ENCODE measurements around the gene NHLRC1. TPM values are rescaled to one million over a fixed set of nuclear protein-coding genes. Genes with fewer than 3 reads are reported as not detected.
"Not testable (repeated sequence)": the region's sequence is repeated elsewhere in the genome, so short reads cannot be mapped to it uniquely, and the experiment has no call there.

The NHLRC1 gene
- total RNA-seq, 1 donor from 2014 or later, result 0.23 TPM

DNA sequence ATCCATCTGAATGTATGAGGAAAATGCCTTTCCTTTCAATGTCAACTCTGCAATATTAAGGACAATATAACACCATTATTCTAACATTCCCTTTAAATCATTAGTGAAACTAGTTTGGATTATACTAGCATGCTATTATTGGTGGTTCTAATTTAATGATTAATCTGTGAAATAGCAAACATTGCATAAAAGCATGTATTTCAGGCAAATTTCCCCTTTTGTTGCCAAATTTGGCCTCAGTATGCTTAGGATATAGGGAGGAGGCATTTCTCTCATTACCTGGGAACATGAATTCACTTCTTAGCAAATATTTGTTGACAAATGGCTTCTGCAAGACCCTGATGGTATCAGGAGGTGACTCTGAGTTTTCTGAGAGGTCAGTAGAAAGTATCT, 30.8 kb upstream of the NHLRC1 start:
- H3K9me3 Mint-ChIP-seq, result no peaks in the 10 kb centered on the region
- peaks cover 6% of the 10 kb centered on the region for H3K36me3 Mint-ChIP-seq (ENCODE audit: low read depth)
- no peak for DNase-seq (ENCODE audit: low spot score)
- peaks cover 24% of the 10 kb centered on the region for H3K4me1 Mint-ChIP-seq (ENCODE audit: low read depth)
- intact Hi-C loops (cut with micrococcal nuclease), result no loop called here
- H3K4me3 Mint-ChIP-seq, result no peak overlapping the region
- no peak overlapping the region for H3K27ac Mint-ChIP-seq
- H3K27me3 Mint-ChIP-seq (ENCODE audit: insufficient read depth), result peaks cover 9% of the 10 kb centered on the region

DNA sequence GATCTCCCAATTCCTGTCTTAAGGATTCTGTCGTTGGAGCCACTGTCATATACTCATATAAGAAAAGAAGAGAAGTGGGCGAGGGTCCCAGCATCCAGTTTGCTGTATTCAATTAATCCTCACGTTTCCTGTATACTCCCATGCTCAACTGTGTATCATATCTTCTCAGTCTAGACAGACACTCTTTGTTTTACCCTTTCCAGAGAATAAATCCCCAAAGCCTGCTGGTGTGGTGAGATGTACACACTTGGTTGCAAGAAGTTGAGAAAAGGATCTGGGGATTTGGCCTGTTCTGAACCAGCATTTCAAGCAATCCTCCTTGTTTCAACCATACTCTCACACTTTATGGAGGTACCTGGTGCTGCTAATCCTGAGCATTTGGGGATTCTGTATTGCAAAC, 29.3 kb upstream of the NHLRC1 start:
- DNase-seq (ENCODE audit: low spot score), result no peak
- peaks cover 24% of the 10 kb centered on the region for H3K4me1 Mint-ChIP-seq (ENCODE audit: low read depth)
- H3K27me3 Mint-ChIP-seq (ENCODE audit: insufficient read depth), result peaks cover 9% of the 10 kb centered on the region
- H3K4me3 Mint-ChIP-seq, result no peak overlapping the region
- no peaks in the 10 kb centered on the region for H3K9me3 Mint-ChIP-seq
- H3K27ac Mint-ChIP-seq, result no peak overlapping the region
- H3K36me3 Mint-ChIP-seq (ENCODE audit: low read depth), result peaks cover 4% of the 10 kb centered on the region
- intact Hi-C loops (cut with micrococcal nuclease), result no loop called here

DNA sequence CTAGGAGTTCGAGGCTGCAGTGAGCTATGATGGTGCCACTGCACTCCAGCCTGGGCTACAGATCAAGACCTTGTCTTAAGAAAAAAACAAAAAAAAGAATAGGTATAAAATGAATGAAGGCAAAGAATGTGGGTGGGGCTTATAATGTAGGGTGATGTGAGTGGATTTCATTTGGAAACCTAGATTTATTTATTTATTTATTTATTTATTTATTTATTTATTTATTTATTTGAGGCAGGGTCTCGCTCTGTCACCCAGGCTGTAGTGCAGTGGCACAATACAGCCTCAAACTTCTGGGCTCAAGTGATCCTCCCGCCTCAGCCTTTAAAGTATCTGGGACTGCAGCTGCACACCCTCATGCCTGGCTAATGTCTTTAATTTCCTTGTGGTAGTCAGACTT, 28.9 kb upstream of the NHLRC1 start:
- H3K9me3 Mint-ChIP-seq; H3K4me3 Mint-ChIP-seq; DNase-seq (ENCODE audit: low spot score); intact Hi-C loops (cut with micrococcal nuclease); H3K27ac Mint-ChIP-seq; H3K27me3 Mint-ChIP-seq (ENCODE audit: insufficient read depth); H3K36me3 Mint-ChIP-seq (ENCODE audit: low read depth): not testable (repeated sequence)
- H3K4me1 Mint-ChIP-seq (ENCODE audit: low read depth), result peaks cover 23% of the 10 kb centered on the region

DNA sequence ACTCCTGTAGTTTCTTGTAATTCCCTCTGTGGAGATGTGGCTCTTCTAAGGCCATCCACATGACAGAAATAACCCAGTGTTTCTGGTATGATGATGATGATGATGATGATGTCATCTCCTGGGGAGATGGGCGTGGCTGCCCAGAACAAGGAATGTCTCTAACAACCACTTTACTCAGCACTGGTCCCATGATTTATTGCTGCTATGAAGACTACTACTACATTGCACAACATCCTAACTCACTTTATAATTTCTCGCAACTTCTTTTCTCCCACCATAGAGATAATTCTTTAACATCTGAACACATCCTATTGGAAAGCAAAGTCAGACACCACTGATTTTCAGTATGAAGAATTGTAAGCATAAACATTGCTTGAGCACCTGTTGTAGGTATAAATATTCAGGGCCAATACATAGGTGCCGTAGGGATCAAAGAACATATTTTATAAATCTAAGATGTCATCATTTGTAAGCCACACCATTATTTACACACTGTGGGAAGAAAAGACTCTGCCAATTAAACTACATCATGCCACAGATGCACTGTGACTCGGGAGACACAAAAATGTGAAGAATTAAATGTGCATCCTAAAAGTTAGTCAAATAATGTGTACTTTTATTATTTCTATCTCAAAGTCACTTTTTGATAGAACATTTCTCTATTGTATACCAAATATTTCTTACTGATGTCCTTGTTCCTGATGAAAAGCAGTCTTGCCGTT, 26.0 kb upstream of the NHLRC1 start:
- Mint-ChIP-seq H3K36me3 (ENCODE audit: low read depth) (peaks cover 2% of the 10 kb centered on the region), H3K27ac (no peak overlapping the region), H3K4me1 (ENCODE audit: low read depth) (peaks cover 10% of the 10 kb centered on the region), H3K9me3 (no peaks in the 10 kb centered on the region), H3K4me3 (no peak overlapping the region), H3K27me3 (ENCODE audit: insufficient read depth) (peaks cover 6% of the 10 kb centered on the region)
- DNase-seq (ENCODE audit: low spot score), result no peak
- intact Hi-C loops (cut with micrococcal nuclease), result no loop called here

DNA sequence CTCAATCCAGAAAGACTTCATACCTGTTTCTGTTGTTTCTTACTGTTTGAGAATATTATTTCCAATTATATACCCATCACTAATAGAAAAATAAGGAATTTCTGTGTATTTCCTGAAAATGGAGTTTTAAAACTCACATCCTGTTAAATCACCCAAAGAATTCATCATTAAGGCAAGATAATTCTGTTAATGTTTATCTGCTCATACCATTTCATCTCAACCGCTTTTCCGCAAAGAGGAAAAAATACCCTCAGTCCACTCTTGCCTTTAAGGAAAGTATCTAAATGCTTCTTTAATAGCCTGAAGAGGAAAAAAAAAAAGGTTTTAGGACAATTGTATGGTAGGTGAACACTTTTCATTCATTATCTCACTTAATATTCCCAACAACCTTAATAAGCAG, 25.1 kb upstream of the NHLRC1 start:
- DNase-seq (ENCODE audit: low spot score), result no peak
- Mint-ChIP-seq H3K27ac (no peak overlapping the region), H3K27me3 (ENCODE audit: insufficient read depth) (peaks cover 2% of the 10 kb centered on the region), H3K4me1 (ENCODE audit: low read depth) (peaks cover 4% of the 10 kb centered on the region), H3K9me3 (no peaks in the 10 kb centered on the region), H3K36me3 (ENCODE audit: low read depth) (peaks cover 6% of the 10 kb centered on the region), H3K4me3 (no peak overlapping the region)
- intact Hi-C loops (cut with micrococcal nuclease), result no loop called here

DNA sequence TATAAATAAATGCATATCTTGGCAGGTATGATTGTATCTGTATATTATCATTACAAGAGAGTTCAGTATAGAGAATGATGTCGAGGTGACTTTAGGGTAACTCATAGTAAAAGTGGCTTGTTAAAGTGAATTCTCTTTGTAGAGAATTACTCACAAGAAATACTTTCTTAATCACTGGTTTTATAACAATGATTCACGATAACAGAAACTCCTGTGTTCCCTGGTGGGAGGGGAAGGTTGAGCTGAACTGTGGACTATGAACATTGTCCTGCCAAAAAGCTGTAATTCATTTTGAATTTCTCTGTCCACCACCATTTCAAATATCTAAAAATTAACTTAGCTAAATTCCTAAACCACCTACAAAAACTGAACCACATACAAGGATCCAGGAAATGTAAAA, 24.7 kb upstream of the NHLRC1 start:
- peaks cover 2% of the 10 kb centered on the region for H3K27me3 Mint-ChIP-seq (ENCODE audit: insufficient read depth)
- no peak for DNase-seq (ENCODE audit: low spot score)
- H3K9me3 Mint-ChIP-seq, result no peaks in the 10 kb centered on the region
- peaks cover 8% of the 10 kb centered on the region for H3K36me3 Mint-ChIP-seq (ENCODE audit: low read depth)
- no peaks in the 10 kb centered on the region for H3K4me1 Mint-ChIP-seq (ENCODE audit: low read depth)
- intact Hi-C loops (cut with micrococcal nuclease), result no loop called here
- no peak overlapping the region for H3K27ac Mint-ChIP-seq
- no peak overlapping the region for H3K4me3 Mint-ChIP-seq

DNA sequence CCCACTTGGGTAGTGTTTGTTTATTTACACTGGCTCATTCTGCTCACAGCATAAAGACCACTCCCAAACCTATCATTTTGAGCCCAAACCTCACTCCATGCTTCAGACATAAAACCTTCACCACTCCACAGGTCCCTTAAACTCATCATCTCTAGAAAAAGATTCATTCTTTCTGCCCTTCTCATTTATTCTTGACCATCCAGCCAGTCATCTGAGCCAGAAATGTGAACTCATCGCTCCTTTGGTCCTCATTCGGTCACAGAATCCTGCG, 20.0 kb upstream of the NHLRC1 start:
- H3K4me3 Mint-ChIP-seq, result no peak overlapping the region
- no peak overlapping the region for H3K27ac Mint-ChIP-seq
- peaks cover 13% of the 10 kb centered on the region for H3K36me3 Mint-ChIP-seq (ENCODE audit: low read depth)
- H3K27me3 Mint-ChIP-seq (ENCODE audit: insufficient read depth), result no peaks in the 10 kb centered on the region
- H3K9me3 Mint-ChIP-seq, result no peaks in the 10 kb centered on the region
- H3K4me1 Mint-ChIP-seq (ENCODE audit: low read depth), result no peaks in the 10 kb centered on the region
- intact Hi-C loops (cut with micrococcal nuclease), result no loop called here
- DNase-seq (ENCODE audit: low spot score), result no peak

DNA sequence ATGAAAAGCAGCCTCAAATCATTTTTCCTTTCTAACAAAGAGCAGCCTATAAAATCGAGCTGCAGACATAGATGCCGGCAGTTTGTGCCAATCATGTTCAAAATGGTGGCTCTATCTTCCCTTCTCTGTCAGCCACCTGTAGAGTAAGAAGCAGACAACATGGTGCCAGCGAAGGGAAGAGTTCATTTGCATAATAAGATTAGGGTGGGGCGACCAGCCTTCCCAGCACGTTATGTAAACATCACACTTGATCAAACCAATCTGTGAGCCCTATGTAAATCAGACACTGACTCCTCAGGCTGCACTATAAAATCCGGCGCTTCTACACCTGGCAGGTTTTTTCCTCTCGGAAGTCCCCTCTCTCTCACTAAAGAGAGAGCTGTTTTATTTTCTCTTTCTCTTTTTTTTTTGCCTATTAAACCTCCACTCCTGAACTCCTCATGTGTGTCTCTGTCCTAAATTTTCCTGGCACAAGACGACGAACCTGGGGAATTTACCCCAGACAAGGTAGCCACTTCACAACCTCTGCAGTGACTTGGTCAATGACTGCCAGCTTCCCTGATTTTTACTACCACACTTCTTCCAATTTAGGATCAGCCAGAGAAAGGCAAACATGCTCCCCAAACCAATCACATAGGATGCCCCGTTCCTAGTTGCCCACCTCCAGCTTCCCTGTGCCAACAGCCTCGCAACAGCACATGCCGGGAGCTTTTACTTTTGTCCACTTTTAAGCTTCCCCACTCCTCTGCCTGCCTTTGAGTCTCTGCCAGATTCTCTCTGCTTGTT, 19.5 kb upstream of the NHLRC1 start:
- Mint-ChIP-seq H3K9me3 (no peaks in the 10 kb centered on the region), H3K36me3 (ENCODE audit: low read depth) (peaks cover 13% of the 10 kb centered on the region), H3K4me3 (no peak overlapping the region), H3K4me1 (ENCODE audit: low read depth) (no peaks in the 10 kb centered on the region), H3K27ac (no peak overlapping the region), H3K27me3 (ENCODE audit: insufficient read depth) (no peaks in the 10 kb centered on the region)
- no peak for DNase-seq (ENCODE audit: low spot score)
- intact Hi-C loops (cut with micrococcal nuclease), result no loop called here

DNA sequence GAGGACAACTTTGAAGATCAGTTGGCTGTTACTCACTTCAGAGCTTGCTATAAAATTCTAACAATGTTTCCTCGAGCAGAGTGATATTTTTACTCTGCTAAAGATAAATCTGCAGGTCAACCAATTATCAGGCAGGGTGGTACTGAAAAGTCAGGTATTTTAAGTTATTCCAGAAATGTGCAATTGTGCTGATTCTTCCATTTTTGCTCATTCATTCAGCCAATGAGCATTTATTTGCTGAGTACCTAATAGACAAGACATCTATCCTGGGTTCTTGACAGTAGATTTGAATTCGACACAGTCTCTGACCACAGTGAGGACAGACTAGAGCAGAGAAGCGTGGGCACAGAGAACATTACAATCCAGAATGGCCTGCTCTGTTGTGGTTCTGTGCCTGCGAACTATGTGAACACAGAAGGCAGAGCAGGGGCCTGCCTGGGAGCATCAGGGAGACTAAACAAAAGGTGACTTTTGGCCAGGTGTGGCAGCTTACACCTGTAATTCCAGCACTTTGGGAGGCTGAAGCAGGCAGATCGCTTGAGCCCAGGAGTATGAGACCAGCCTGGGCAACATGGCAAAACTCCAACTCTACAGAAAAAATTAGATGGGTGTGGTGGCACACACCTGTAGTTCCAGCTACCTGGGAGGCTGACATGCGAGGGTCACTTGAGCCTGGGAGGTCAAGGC, 17.6 kb upstream of the NHLRC1 start:
- intact Hi-C loops (cut with micrococcal nuclease), result no loop called here
- no peaks in the 10 kb centered on the region for H3K27me3 Mint-ChIP-seq (ENCODE audit: insufficient read depth)
- no peak overlapping the region for H3K4me3 Mint-ChIP-seq
- peaks cover 13% of the 10 kb centered on the region for H3K36me3 Mint-ChIP-seq (ENCODE audit: low read depth)
- no peaks in the 10 kb centered on the region for H3K4me1 Mint-ChIP-seq (ENCODE audit: low read depth)
- no peaks in the 10 kb centered on the region for H3K9me3 Mint-ChIP-seq
- DNase-seq (ENCODE audit: low spot score), result no peak
- H3K27ac Mint-ChIP-seq, result no peak overlapping the region

DNA sequence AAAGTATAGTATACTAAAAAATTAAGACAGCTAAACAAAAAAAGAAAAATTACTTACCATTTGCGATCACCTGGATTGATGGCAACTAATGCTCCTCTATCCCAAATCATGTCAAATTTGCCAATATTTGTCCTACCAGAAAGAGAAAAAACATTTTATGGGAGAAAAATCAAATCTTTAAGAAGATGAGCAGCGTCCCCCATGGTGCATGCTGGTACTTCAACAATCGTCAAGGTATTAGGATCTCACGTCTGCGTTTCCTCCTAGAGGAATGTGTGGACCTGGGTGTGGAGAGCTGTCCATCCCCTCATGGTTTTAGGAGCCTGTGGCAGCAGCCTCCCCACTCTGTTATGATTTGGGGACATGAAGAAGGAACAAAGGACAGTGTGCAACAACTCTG, 16.4 kb upstream of the NHLRC1 start:
- H3K4me1 Mint-ChIP-seq (ENCODE audit: low read depth), result no peaks in the 10 kb centered on the region
- H3K27me3 Mint-ChIP-seq (ENCODE audit: insufficient read depth), result no peaks in the 10 kb centered on the region
- no peak overlapping the region for H3K27ac Mint-ChIP-seq
- H3K9me3 Mint-ChIP-seq, result no peaks in the 10 kb centered on the region
- intact Hi-C loops (cut with micrococcal nuclease), result no loop called here
- no peak overlapping the region for H3K4me3 Mint-ChIP-seq
- no peak for DNase-seq (ENCODE audit: low spot score)
- peaks cover 13% of the 10 kb centered on the region for H3K36me3 Mint-ChIP-seq (ENCODE audit: low read depth)

DNA sequence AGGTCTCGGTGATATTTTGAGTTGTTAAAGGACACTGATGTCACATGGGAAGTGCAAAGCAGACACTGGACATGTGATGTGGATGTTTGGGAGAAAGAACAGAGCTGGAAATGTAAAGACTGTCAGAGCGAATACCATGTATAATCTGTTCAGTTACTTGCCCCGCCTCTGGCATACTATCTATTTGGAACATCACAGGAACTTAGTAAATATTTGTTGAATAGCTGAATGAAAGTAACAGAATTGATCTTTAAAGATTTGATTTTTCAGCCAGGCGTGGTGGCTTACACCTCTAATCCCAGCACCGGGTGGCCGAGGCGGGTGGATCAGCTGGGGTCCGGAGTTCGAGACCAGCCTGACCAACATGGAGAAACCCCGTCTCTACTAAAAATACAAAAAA, 13.8 kb upstream of the NHLRC1 start:
- H3K27ac Mint-ChIP-seq, result no peak overlapping the region
- H3K4me1 Mint-ChIP-seq (ENCODE audit: low read depth), result no peaks in the 10 kb centered on the region
- no peak overlapping the region for H3K4me3 Mint-ChIP-seq
- no peaks in the 10 kb centered on the region for H3K9me3 Mint-ChIP-seq
- peaks cover 7% of the 10 kb centered on the region for H3K36me3 Mint-ChIP-seq (ENCODE audit: low read depth)
- peaks cover 2% of the 10 kb centered on the region for H3K27me3 Mint-ChIP-seq (ENCODE audit: insufficient read depth)
- intact Hi-C loops (cut with micrococcal nuclease), result no loop called here
- DNase-seq (ENCODE audit: low spot score), result no peak

DNA sequence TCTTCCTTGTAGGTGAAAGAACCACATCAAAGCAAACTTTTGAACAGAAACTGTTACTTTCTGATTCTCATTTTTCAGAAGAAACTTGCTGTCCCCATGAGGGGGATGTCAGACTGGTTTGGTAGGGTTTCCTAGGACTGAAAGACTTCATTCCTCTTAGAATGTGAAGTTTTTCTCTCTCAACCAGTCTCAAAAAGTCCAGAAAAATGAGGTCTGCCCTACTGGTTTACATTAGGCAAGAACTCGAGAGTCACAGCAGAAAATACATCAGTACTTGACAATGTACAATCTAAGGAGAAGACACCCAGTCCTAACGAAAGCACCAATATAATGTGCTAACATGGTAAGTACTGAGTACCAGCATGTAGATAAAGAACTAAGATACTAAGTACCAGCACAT, 12.7 kb upstream of the NHLRC1 start:
- Mint-ChIP-seq H3K36me3 (ENCODE audit: low read depth) (peaks cover 7% of the 10 kb centered on the region), H3K4me3 (no peak overlapping the region), H3K4me1 (ENCODE audit: low read depth) (no peaks in the 10 kb centered on the region), H3K9me3 (no peaks in the 10 kb centered on the region), H3K27ac (no peak overlapping the region), H3K27me3 (ENCODE audit: insufficient read depth) (peaks cover 2% of the 10 kb centered on the region)
- intact Hi-C loops (cut with micrococcal nuclease), result no loop called here
- no peak for DNase-seq (ENCODE audit: low spot score)

DNA sequence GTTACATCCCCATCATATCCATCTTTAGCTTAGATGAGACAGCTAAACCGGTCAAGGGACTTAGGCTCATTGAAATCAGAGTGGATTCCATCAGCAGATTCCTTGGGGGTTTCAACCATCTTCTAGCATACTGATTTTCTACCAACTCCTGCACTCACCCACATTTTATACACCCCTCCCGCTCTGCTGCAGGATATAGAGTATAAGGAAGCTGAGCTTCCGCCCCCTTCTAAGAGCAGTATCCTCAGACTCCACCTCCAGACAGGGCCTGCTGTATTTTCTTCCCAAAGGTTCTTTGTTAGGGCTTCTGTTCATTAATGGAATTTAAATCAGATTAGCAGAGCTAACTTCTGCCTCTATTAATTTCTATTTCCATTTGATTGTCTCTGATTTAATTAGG, 9.9 kb upstream of the NHLRC1 start:
- H3K4me1 Mint-ChIP-seq (ENCODE audit: low read depth), result no peaks in the 10 kb centered on the region
- H3K4me3 Mint-ChIP-seq, result no peak overlapping the region
- no peaks in the 10 kb centered on the region for H3K9me3 Mint-ChIP-seq
- intact Hi-C loops (cut with micrococcal nuclease), result no loop called here
- peaks cover 2% of the 10 kb centered on the region for H3K27me3 Mint-ChIP-seq (ENCODE audit: insufficient read depth)
- no peak overlapping the region for H3K27ac Mint-ChIP-seq
- no peak for DNase-seq (ENCODE audit: low spot score)
- H3K36me3 Mint-ChIP-seq (ENCODE audit: low read depth), result no peaks in the 10 kb centered on the region

Data from activated T-helper 1 cell treated with anti-CD3 and anti-CD28 coated beads, Interleukin-12 subunit alpha, Interleukin-12 subunit beta, Interleukin-2, Interleukin-4 antibody, amounts not matched to agents 30 ng/mL and 10 ng/mL and 1 ng/mL, durations not matched to agents 14 hours and 24 hours and 36 hours (primary cell).